Breast epithelium (tissue), 4 donors: ENCODE data around the gene ANKRD44. TPM values are rescaled to one million over a fixed set of nuclear protein-coding genes. Genes with fewer than 3 reads are reported as not detected.

Source experiments
- DNase-seq, 2 donors: peaks; one replicate each; pipeline ENCODE4 v3.0.0-alpha.2; 2019; ENCODE audit warnings: low spot score in 2 of 2
- H3K27ac ChIP-seq, 2 donors: fragments of 200-600 bp; sonication (generic) in 1 of 2; one replicate each; pipeline ENCODE4 v1.5.1; 2016 to 2019; ENCODE audit warnings: mild to moderate bottlenecking in 1 of 2
- H3K27me3 ChIP-seq, 2 donors: fragments of 200-600 bp; sonication (generic) in 1 of 2; one replicate each; pipeline versions ENCODE4 v1.5.1 to v1.6.0; 2017 to 2019; ENCODE audit warnings: control low read depth in 1 of 2, mild to moderate bottlenecking in 1 of 2
- H3K36me3 ChIP-seq: fragments of 200-600 bp; one replicate; pipeline ENCODE4 v1.5.1; 2019
- H3K4me1 ChIP-seq, 2 donors: fragments of 200-600 bp; sonication (generic); one replicate each; pipeline ENCODE4 v1.5.1; 2016 to 2019; ENCODE audit warnings: control low read depth in 1 of 2
- H3K4me3 ChIP-seq, 3 donors: fragments of 200-600 bp; sonication (generic); 1 replicate in 2 of 3; 2 replicates in 1 of 3; pipeline ENCODE4 v1.5.1; 2016 to 2019; ENCODE audit warnings: mild to moderate bottlenecking in 3 of 3, moderate library complexity in 2 of 3
- H3K9me3 ChIP-seq, 2 donors: fragments of 200-600 bp; sonication (generic) in 1 of 2; one replicate each; pipeline ENCODE4 v1.5.1; 2016 to 2019; ENCODE audit warnings: control low read depth in 1 of 2
- CTCF ChIP-seq, 3 donors: fragments of 450-650 bp; IDR thresholded peaks; one replicate each; pipeline ENCODE4 v1.5.1; 2016 to 2017; ENCODE audit warnings: antibody characterized with exemption in 3 of 3, mild to moderate bottlenecking in 3 of 3, moderate library complexity in 3 of 3
- POLR2A ChIP-seq: fragments of 450-650 bp; IDR thresholded peaks from one replicate; pipeline ENCODE4 v1.6.1; 2016; ENCODE audit warnings: antibody characterized with exemption, mild to moderate bottlenecking, moderate library complexity
- POLR2AphosphoS5 ChIP-seq, 3 donors: sonication (generic); formaldehyde crosslinking; IDR thresholded peaks; one replicate each; pipeline ENCODE4 v1.6.1; 2017; ENCODE audit warnings: antibody characterized with exemption in 3 of 3
- intact Hi-C: fragments of 100-400 bp; cut with DNase I; formaldehyde crosslinking; loops from one replicate; pipeline ENCODE4 v1.15.1; 2023; ENCODE audit warnings: low total_unique reads
- total RNA-seq, 3 donors: library from RNA; depleted of rRNA; stranded (reverse); fragments of >200 nt; gene quantifications; one replicate each; pipeline ENCODE4 v1.1.0, GENCODE V29; 2016

The ANKRD44 gene
- total RNA-seq, 3 donors from 2014 or later, result 18.0 to 41.3 (median 19.9) TPM

GRCh38 chr2:197190100-197190432, 120.5 kb downstream of the ANKRD44 start:
- H3K36me3 ChIP-seq, result no peaks in the 10 kb centered on the region
- H3K27me3 ChIP-seq, result no peaks in the 10 kb centered on the region
- H3K4me1 ChIP-seq, result peaks cover 0 to 7% of the 10 kb centered on the region in 2 donors
- no peak overlapping the region for H3K4me3 ChIP-seq
- no peaks in the 10 kb centered on the region for H3K9me3 ChIP-seq
- DNase-seq, result no peak
- intact Hi-C loops, result no loop called here
- no peak for TF ChIP-seq POLR2AphosphoS5 (IDR thresholded peaks at IDR 0.05)
- no peak overlapping the region for H3K27ac ChIP-seq

GRCh38 chr2:197189426-197190099, 121.0 kb downstream of the ANKRD44 start:
- Histone ChIP-seq H3K4me3 (no peak overlapping the region), H3K27me3 (no peaks in the 10 kb centered on the region), H3K36me3 (no peaks in the 10 kb centered on the region), H3K4me1 (peaks cover 0 to 8% of the 10 kb centered on the region in 2 donors), H3K27ac (no peak overlapping the region), H3K9me3 (no peaks in the 10 kb centered on the region)
- intact Hi-C loops, result no loop called here
- DNase-seq, result no peak
- TF ChIP-seq POLR2A (no peak), POLR2AphosphoS5 (IDR thresholded peaks at IDR 0.05) (no peak), CTCF (IDR thresholded peaks at IDR 0.05) (no peak)

- Histone ChIP-seq H3K27ac (no peak overlapping the region), H3K4me1 (peaks cover 0 to 8% of the 10 kb centered on the region in 2 donors), H3K36me3 (no peaks in the 10 kb centered on the region), H3K27me3 (no peaks in the 10 kb centered on the region), H3K9me3 (no peaks in the 10 kb centered on the region), H3K4me3 (no peak overlapping the region)
- intact Hi-C loops, result no loop called here
- DNase-seq, result no peak
- TF ChIP-seq CTCF (IDR thresholded peaks at IDR 0.05), result no peak
- TF ChIP-seq POLR2A, result no peak
- TF ChIP-seq POLR2AphosphoS5 (IDR thresholded peaks at IDR 0.05), result no peak
Observed at GRCh38 chr2:197185676-197186075, 124.9 kb downstream of the ANKRD44 start.

- peak overlapping the region; percentile 6 to 24 for H3K27ac ChIP-seq
- intact Hi-C loops, result no loop called here
- peak in 2 of 3 donors; percentile 36 to 73 for TF ChIP-seq POLR2AphosphoS5 (IDR thresholded peaks at IDR 0.05)
- no peak for TF ChIP-seq CTCF (IDR thresholded peaks at IDR 0.05)
- TF ChIP-seq POLR2A, result no peak
- H3K9me3 ChIP-seq, result no peaks in the 10 kb centered on the region
- no peaks in the 10 kb centered on the region for H3K27me3 ChIP-seq
- DNase-seq, result peak; percentile 87 to 92
- no peaks in the 10 kb centered on the region for H3K36me3 ChIP-seq
- no peak overlapping the region for H3K4me3 ChIP-seq
- peaks cover 0 to 8% of the 10 kb centered on the region in 2 donors for H3K4me1 ChIP-seq
Observed at GRCh38 chr2:197184959-197185586, 125.5 kb downstream of the ANKRD44 start.

GRCh38 chr2:197183355-197183754, 127.2 kb downstream of the ANKRD44 start:
- no peak overlapping the region for H3K4me3 ChIP-seq
- no peak overlapping the region for H3K27ac ChIP-seq
- H3K4me1 ChIP-seq, result peaks cover 0 to 8% of the 10 kb centered on the region in 2 donors
- no peaks in the 10 kb centered on the region for H3K36me3 ChIP-seq
- DNase-seq, result no peak
- H3K9me3 ChIP-seq, result no peaks in the 10 kb centered on the region
- H3K27me3 ChIP-seq, result no peaks in the 10 kb centered on the region
- intact Hi-C loops, result no loop called here
- TF ChIP-seq POLR2A (no peak), POLR2AphosphoS5 (IDR thresholded peaks at IDR 0.05) (no peak), CTCF (IDR thresholded peaks at IDR 0.05) (no peak)
